GM18520 (cell line): ENCODE measurements around the gene KCNMB2.
"Not testable (repeated sequence)": the region's sequence is repeated elsewhere in the genome, so short reads cannot be mapped to it uniquely, and the experiment has no call there.

ENCODE experiments used
- ATAC-seq: cut with Tn5 transposase; IDR thresholded peaks from one replicate; pipeline ENCODE4 v1.9.1; 2021; ENCODE audit not compliant: unreplicated experiment

KCNMB2 gene

GRCh38 chr3:178850450-178851190 lies 314.4 kb downstream of the KCNMB2 start:
- no peak for ATAC-seq

GRCh38 chr3:178851564-178851963 lies 315.3 kb downstream of the KCNMB2 start:
- ATAC-seq = no peak

GRCh38 chr3:178856804-178857203 lies 320.6 kb downstream of the KCNMB2 start:
- ATAC-seq = no peak

- ATAC-seq = no peak
These were observed 323.1 kb downstream of the KCNMB2 start for GRCh38 chr3:178859386-178859785.

GRCh38 chr3:178859900-178860436 lies 323.7 kb downstream of the KCNMB2 start:
- ATAC-seq = not testable (repeated sequence)

- no peak for ATAC-seq
These were observed 332.4 kb downstream of the KCNMB2 start for GRCh38 chr3:178868681-178869080.

- ATAC-seq = no peak
These were observed 333.8 kb downstream of the KCNMB2 start for GRCh38 chr3:178870085-178870484.

- ATAC-seq = no peak
These were observed 338.9 kb downstream of the KCNMB2 start for GRCh38 chr3:178875157-178875556.

- ATAC-seq = no peak
These were observed 339.6 kb downstream of the KCNMB2 start for GRCh38 chr3:178875836-178876235.

GRCh38 chr3:178880274-178880673 lies 344.0 kb downstream of the KCNMB2 start:
- no peak for ATAC-seq
